HG03025 (cell line): Measurements from ENCODE around the gene SLC38A10.

Experiments used
- ATAC-seq: cut with Tn5 transposase; IDR thresholded peaks from one replicate; pipeline ENCODE4 v1.9.1; 2021; ENCODE audit warnings: mild to moderate bottlenecking, moderate library complexity; ENCODE audit not compliant: unreplicated experiment, low FRiP score

The SLC38A10 gene

GRCh38 chr17:81245665-81246342, 49.3 kb downstream of the SLC38A10 start:
- ATAC-seq, result no peak

GRCh38 chr17:81245024-81245664, 50.0 kb downstream of the SLC38A10 start:
- no peak for ATAC-seq

- ATAC-seq, result no peak
Measured at GRCh38 chr17:81244358-81245023, 50.6 kb downstream of the SLC38A10 start.

GRCh38 chr17:81243333-81243664, 51.8 kb downstream of the SLC38A10 start:
- no peak for ATAC-seq

GRCh38 chr17:81242421-81243332, 52.4 kb downstream of the SLC38A10 start:
- no peak for ATAC-seq

GRCh38 chr17:81241648-81242420, 53.3 kb downstream of the SLC38A10 start:
- no peak for ATAC-seq

- ATAC-seq, result no peak
Measured at GRCh38 chr17:81241203-81241602, 53.9 kb downstream of the SLC38A10 start.

- ATAC-seq, result no peak
Measured at GRCh38 chr17:81240761-81241160, 54.3 kb downstream of the SLC38A10 start.

- no peak for ATAC-seq
Measured at GRCh38 chr17:81239714-81240555, 55.2 kb downstream of the SLC38A10 start.

- ATAC-seq, result peak; percentile 78
Measured at GRCh38 chr17:81238815-81239713, 56.0 kb downstream of the SLC38A10 start, which contains the start of the genes NDUFAF8 and TEPSIN. Gene NDUFAF8 (plus strand): TSS chr17:81239318. CDS start chr17:81239364, 46 bp downstream. Gene TEPSIN (minus strand): TSS chr17:81239055. CDS start chr17:81239033, 22 bp downstream.

GRCh38 chr17:81238490-81238814, 56.7 kb downstream of the SLC38A10 start:
- ATAC-seq, result peak; percentile 2

GRCh38 chr17:81237591-81238489, 57.3 kb downstream of the SLC38A10 start:
- no peak for ATAC-seq

- no peak for ATAC-seq
Measured at GRCh38 chr17:81236784-81237183, 58.3 kb downstream of the SLC38A10 start.

- ATAC-seq, result no peak
Measured at GRCh38 chr17:81235822-81236740, 59.0 kb downstream of the SLC38A10 start.

GRCh38 chr17:81234940-81235821, 59.9 kb downstream of the SLC38A10 start:
- ATAC-seq, result no peak
